Lower leg skin (tissue), 4 donors: ENCODE measurements around the gene NAV3. TPM values are rescaled to one million over a fixed set of nuclear protein-coding genes. Genes with fewer than 3 reads are reported as not detected.

Experiments used
- DNase-seq, 2 donors: peaks; one replicate each; pipeline ENCODE4 v3.0.0-alpha.2; 2019; ENCODE audit warnings: low spot score in 2 of 2
- H3K4me3 ChIP-seq: fragments of 200-600 bp; sonication (generic); 2 replicates; pipeline ENCODE4 v1.5.1; 2017; ENCODE audit warnings: mild to moderate bottlenecking, low read depth; ENCODE audit not compliant: poor library complexity, severe bottlenecking
- POLR2A ChIP-seq, 2 donors: fragments of 450-650 bp; IDR thresholded peaks; one replicate each; pipeline ENCODE4 v1.6.1; 2016 to 2017; ENCODE audit warnings: antibody characterized with exemption in 2 of 2, mild to moderate bottlenecking in 1 of 2, moderate library complexity in 1 of 2
- WGBS, 2 donors: methylation state at CpG; one replicate each; pipeline ENCODE4 v1.1.5; 2018; 5-methylcytosine and 5-hydroxymethylcytosine counted together
- intact Hi-C: fragments of 100-400 bp; cut with DNase I; formaldehyde crosslinking; loops from one replicate; pipeline ENCODE4 v1.15.0; 2023; ENCODE audit warnings: low total_unique reads
- total RNA-seq, 4 donors: library from RNA; depleted of rRNA; stranded (reverse); fragments of >200 nt; gene quantifications; one replicate each; pipeline ENCODE4 v1.1.0, GENCODE V29; 2016
- TF ChIP-seq, protein P1 (sequence below), 3 donors: fragments of 450-650 bp; IDR thresholded peaks; one replicate each; pipeline ENCODE4 v1.5.1; 2016; ENCODE audit warnings: antibody characterized with exemption in 3 of 3, mild to moderate bottlenecking in 3 of 3, moderate library complexity in 2 of 3

Gene NAV3
- total RNA-seq, 4 donors from 2014 or later, result 8.0 to 22.5 (median 12.7) TPM

DNA sequence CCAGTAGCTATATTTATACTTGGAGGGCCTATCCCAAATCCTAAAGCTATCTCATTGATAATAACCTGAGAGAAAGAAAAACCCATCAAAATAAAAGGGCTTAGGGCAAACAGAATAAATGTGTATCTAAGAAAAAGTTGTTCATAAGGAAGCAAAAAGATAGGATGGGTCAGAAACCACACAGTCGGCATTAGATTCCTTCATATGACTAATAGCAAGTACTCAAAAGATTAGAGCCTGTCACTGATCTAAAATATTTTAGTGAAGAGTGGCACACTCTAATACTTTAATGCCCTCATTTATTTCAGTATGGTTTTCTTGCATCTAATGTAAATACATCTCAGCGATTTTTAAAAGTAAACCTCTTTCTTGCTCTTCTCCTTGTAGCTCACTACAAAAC lies 17.1 kb upstream of the NAV3 start:
- no peak for DNase-seq
- 87 to 93% methylated on average over 2 of the region's 2 CpGs for WGBS, 2 donors
- no peak for TF ChIP-seq POLR2A (IDR thresholded peaks at IDR 0.05)
- TF ChIP-seq, protein P1, sequence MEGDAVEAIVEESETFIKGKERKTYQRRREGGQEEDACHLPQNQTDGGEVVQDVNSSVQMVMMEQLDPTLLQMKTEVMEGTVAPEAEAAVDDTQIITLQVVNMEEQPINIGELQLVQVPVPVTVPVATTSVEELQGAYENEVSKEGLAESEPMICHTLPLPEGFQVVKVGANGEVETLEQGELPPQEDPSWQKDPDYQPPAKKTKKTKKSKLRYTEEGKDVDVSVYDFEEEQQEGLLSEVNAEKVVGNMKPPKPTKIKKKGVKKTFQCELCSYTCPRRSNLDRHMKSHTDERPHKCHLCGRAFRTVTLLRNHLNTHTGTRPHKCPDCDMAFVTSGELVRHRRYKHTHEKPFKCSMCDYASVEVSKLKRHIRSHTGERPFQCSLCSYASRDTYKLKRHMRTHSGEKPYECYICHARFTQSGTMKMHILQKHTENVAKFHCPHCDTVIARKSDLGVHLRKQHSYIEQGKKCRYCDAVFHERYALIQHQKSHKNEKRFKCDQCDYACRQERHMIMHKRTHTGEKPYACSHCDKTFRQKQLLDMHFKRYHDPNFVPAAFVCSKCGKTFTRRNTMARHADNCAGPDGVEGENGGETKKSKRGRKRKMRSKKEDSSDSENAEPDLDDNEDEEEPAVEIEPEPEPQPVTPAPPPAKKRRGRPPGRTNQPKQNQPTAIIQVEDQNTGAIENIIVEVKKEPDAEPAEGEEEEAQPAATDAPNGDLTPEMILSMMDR (IDR thresholded peaks at IDR 0.05), result no peak
- intact Hi-C loops, result no loop called here
- no peak overlapping the region for H3K4me3 ChIP-seq

DNA sequence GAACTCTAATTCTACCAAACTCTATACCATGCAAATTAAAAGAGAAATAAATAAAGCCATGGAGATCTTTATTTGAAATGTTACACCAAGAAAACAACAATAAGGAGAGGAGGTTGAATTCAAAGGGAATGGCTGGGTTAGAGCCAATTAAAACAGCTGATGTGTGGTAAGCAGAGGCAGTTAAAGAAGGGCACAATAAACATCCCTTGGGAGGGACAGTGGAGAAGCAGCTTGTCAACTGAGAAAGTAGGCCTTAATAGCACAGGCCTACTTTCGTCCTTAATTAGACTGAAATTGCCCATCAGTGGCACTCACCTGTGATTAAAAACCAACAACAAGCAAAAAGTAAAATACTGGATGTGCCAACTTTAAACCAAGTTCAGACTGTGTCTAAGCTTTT lies 16.3 kb upstream of the NAV3 start:
- 85 to 88% methylated on average over 1 of the region's 1 CpG for WGBS, 2 donors
- intact Hi-C loops, result no loop called here
- DNase-seq, result no peak
- no peak overlapping the region for H3K4me3 ChIP-seq
- TF ChIP-seq, protein P1 (IDR thresholded peaks at IDR 0.05), result no peak

DNA sequence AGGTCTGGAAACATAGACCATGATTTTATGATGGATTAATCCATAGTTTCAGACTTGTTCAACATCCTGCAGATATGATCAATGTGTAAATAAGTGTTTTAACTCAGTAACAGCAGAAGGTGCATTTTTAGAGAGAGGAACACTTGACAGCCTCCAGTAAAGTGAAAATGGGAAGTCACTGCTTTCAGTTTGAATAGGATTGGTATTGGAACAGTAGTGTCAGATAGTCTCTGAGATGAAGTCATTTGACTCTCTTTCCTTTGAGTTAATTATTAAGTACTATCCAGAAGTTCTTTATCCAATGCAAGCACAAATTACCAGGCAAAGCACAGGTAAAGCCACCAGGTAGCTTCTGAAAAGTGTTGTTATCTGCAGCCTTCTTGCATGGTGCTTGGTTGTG lies 14.5 kb upstream of the NAV3 start:
- no peak for DNase-seq
- H3K4me3 ChIP-seq, result no peak overlapping the region
- TF ChIP-seq, protein P1 (IDR thresholded peaks at IDR 0.05), result no peak
- TF ChIP-seq POLR2A (IDR thresholded peaks at IDR 0.05), result no peak
- intact Hi-C loops, result no loop called here

- DNase-seq, result no peak
- intact Hi-C loops, result no loop called here
- WGBS, 2 donors, result 23 to 24% methylated on average over 2 of the region's 2 CpGs
- TF ChIP-seq, protein P1 (IDR thresholded peaks at IDR 0.05), result no peak
- no peak for TF ChIP-seq POLR2A (IDR thresholded peaks at IDR 0.05)
- no peak overlapping the region for H3K4me3 ChIP-seq
Observed at GRCh38 chr12:77817276-77817675, 13.4 kb upstream of the NAV3 start.

- DNase-seq, result no peak
- no peak overlapping the region for H3K4me3 ChIP-seq
- WGBS, 2 donors, result 82 to 87% methylated on average over 4 of the region's 4 CpGs
- TF ChIP-seq, protein P1 (IDR thresholded peaks at IDR 0.05), result no peak
- TF ChIP-seq POLR2A (IDR thresholded peaks at IDR 0.05), result no peak
- intact Hi-C loops, result no loop called here
Observed at GRCh38 chr12:77818351-77818750, 12.3 kb upstream of the NAV3 start.

- no peak for TF ChIP-seq POLR2A (IDR thresholded peaks at IDR 0.05)
- TF ChIP-seq, protein P1 (IDR thresholded peaks at IDR 0.05), result no peak
- H3K4me3 ChIP-seq, result no peak overlapping the region
- intact Hi-C loops, result no loop called here
- WGBS, 2 donors, result 22 to 33% methylated on average over 2 of the region's 2 CpGs
- no peak for DNase-seq
Observed at GRCh38 chr12:77821699-77822203, 8.9 kb upstream of the NAV3 start.
